Medulla oblongata (tissue), 1 donor: ENCODE results near the gene IER3IP1.
"Not testable (repeated sequence)": the region's sequence is repeated elsewhere in the genome, so short reads cannot be mapped to it uniquely, and the experiment has no call there.

Experiments
- DNase-seq: peaks from one replicate; pipeline ENCODE4 v3.0.0-alpha.2; 2015; ENCODE audit errors: extremely low spot score

IER3IP1 gene, protein sequence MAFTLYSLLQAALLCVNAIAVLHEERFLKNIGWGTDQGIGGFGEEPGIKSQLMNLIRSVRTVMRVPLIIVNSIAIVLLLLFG

DNA sequence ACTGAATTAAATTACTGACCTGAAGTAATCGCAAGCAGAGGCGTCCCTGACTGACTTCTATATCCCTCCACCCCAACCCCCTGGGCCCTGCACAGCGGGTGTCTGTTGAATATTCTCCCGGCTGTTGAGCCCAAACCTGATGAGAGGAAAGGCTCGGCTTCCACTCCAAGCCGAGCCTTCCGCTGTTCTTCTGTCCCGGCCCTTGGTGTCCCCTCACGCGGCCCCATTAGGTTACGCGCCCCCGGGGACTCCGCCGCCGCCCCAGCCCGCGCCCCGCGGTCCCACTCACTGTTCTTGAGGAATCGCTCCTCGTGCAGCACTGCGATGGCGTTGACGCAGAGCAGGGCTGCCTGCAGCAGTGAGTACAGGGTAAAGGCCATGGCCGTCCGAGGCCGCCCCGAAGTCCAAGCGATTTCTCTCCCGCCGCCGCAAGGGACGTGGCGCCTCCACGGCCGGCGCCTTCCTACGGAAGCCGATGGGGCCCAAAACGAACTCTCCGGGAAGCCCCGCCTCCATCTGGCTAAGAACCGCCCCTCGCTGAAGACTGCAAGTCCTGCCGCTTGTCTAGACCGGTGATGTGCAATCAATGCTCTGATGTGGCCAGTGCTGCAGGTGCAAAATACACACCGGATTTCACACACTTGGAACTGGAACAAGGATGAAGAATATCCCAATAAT, at the start of gene IER3IP1:
Gene IER3IP1, minus strand, starts transcription at position 467 of the 678 bp plus-strand sequence. Its CDS starts 87 bp downstream, at position 380.
- peak; percentile 93 for DNase-seq

DNA sequence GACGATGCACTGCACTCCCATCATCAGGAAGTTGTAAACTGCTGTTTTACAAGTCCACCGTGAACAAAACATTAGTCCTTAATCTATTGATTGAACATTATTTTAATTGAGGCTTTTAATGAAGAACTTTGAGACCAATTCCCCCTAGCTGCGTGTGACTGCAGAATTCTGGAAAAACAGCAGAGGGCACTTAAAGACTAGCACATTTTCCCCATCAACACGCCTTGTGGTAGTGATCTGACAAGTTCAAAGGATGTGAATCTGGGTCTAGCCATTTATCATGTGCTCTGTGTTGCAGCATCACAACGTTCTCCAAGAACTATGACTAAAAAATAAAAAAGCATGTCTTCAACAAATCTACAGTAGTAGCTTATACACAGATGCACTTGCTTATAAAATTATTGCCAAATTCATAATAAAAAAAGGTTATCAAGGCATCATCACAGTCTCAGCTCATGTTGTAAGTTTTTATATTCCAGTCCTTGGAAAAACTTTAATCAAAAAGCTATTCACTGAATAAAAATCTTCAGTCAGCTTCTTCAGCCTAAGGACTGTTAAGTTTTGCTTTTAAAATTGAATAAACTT, 39.5 kb upstream of the IER3IP1 start:
- peak; percentile 83 for DNase-seq

DNA sequence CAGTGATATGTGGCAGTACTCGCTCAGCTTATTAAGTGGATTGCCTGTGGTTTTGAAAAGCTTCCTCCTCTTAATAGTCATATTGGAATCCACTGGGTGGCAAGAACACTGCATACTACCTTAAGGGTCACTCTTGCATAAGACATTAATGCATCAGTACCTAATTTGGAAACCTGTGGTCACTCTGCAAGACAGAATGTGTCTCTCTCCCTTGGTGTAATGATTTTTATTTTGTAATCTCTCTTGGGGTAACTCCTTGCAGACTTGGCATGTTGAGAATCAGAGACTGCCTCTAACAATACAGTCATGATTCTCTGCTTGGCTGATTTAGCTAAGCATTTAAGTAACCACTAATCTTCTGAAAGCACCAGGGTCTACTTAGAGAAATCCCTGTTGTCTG, 33.0 kb upstream of the IER3IP1 start:
- DNase-seq: no peak

DNA sequence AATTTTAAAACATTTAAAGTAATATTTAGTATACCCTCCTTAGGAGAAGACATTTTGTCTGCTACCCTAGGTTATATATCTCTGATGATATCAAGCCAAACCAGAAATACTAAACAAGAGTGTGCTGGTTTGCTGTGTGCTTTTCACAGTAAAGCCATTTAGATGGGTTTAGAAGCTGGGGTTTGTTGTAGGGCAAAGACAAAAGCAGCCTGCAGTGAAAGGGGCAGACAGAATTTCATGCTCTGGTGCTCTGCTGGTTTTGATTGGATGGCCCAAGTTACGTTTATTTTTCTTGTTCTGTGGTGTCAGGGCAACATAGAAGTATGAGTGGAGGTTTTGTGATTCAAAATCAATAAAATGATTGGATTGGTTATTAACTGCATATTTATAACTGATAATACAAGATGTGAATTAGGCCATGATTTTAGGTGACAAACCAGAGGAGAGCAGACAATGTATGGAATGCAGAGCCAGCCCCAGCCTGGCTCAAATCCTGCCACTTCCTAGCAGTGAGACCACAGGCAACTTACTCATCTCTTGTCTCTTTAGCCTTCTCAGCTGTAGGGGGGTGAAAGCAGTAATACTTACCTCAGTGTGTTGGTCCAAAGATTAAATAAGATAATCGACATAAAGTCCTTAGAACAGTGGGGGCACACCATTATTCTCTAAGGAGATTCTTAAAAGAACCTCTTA, 30.9 kb upstream of the IER3IP1 start:
- DNase-seq: no peak

DNA sequence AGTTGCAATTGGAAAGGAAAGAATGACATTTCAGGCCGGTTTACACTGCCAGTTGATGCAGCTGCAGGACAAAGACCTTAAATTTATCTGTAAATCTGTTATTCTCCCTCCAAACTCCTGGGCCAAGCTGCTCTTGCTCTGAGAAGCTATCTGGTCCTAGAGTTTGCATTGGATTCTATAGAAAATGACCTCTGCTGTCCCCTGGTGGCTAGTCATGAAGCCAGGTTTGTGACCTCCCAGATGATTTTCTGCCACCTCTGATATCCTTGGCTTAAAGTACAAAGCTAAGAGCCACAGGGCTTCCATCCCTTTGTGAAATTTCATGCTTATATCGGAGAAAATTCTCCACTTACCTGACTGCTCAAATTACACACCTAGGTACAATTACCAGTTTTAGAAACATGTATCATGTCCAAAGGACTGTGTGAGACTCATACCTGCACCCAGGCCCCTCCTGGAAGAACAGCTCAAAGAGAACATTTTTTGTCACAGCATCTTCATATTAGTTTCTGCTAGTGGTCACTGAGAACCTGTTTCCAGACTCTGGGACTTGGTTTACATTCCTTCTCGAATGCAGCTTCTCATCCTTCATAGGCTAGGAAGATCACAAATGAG, 28.9 kb upstream of the IER3IP1 start:
- DNase-seq: peak; percentile 66

DNA sequence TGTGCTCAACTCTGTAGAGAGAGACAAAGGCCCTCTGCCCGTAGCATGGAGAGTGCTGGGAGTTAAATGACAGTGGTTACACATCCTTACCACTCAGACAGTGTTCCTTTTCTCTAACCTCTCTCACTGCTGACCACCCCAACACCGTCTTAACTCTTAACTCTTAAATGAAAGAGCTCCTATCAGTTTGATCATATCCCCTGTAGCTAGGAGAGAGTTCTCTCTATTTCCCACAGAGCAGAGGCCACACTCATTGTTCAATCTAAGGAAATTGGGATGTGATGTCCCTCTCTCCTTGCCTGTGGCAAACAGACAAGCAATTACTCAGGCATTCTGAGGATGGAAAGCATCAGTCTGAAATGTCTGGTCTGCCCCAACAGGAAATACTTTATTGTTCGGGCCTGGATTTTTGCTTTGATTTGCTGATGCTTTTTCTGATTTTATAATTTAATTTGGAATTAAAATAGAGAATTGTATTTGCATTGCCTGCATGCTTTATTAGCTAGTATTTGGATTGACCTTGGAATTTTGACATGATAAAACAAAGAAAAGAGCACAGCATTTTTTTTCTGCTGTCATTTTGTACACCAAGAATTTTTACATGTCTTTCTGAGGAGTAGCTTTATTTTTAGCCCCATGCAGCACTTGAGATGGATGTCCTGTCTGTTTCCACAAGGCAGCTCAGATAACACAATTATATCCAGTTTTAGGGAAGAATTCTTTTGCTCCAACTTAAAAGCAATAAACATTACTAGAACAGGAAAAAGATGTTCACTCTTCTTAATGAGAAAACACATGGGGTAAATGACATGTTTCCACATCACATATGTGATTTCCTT, 27.7 kb upstream of the IER3IP1 start:
- no peak for DNase-seq

DNA sequence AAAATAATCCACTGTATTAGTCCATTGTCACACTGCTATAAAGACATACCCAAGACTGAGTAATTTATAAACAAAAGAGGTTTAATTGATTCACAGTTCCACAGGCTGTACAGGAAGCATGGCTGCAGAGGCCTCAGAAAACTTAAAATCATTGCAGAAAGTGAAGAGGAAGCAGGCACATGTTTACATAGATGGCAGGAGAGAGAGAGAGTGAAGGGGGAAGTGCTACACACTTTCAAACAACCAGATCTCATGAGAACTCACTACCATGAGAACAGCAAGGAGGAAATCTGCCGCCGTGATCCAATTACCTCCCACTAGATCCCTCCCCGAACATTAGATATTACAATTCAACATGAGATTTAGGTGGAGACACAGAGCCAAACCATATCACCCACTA, 19.8 kb upstream of the IER3IP1 start:
- not testable (repeated sequence) for DNase-seq

DNA sequence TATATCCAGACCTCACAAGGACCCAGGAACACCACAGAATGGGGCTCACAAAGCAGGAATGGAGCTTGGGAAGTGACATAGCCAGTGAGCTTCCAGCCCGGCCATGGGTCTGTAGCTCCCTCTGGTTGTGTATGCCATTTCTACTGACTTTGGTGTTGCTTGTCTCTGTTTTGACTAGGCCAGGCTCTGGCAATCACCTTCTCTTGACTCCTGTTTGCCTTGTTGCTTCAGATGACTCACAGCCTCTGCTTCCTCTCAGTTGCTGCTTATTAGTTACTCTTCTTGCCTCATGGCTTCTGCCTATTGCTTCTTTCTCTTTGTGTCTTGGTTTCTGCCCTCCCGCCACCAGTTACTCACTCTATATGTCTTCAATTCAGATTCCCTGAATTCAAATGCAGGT, 15.8 kb upstream of the IER3IP1 start:
- DNase-seq: no peak

DNA sequence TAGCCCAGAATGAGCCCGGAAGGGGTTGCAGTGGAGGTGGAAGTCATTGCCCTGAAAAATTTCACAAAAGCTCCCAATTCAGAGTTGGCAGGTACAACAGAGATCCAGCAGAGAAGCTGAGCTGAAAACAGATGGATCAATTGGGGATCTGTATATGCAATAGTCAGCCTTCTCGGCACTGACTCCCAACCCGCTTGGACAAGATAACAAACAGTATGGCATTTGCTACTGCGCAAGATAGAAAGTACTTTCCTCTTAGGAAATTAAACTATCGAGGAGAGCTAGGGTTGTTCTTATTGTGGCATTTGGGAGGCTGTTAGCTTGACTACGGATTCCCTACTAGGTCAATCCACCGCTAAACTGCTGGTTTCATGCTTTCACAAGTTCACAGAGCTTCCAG, 11.6 kb upstream of the IER3IP1 start:
- no peak for DNase-seq

DNA sequence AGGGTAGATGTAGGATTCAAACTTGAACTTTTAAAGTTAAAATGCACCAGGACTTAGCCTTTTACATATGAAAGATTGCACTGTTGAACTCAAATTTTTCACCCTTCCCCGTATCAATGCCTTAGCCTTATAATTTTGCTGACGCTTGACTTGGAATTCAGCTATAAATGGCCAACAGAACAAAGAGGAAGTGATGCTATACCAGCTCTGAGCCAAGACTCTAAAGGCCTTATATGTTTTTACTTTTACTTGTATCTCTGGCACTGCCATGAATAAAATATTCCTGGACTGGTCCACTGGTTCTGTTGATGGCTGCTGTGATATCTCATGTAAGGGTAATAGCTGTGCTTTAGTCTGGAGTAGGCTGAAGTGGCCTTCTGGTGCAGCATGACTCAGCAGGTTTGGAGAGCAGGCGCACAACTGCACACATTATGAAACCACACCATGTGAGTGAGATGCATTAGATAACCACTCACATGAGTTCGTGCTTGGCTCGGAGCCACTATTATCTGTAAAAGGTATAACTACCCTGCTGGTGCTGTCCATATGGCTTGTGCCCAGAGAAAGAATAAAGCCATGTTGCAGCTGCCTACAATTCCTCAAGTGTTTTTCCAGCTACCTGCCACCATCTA, 8.4 kb upstream of the IER3IP1 start:
- no peak for DNase-seq

DNA sequence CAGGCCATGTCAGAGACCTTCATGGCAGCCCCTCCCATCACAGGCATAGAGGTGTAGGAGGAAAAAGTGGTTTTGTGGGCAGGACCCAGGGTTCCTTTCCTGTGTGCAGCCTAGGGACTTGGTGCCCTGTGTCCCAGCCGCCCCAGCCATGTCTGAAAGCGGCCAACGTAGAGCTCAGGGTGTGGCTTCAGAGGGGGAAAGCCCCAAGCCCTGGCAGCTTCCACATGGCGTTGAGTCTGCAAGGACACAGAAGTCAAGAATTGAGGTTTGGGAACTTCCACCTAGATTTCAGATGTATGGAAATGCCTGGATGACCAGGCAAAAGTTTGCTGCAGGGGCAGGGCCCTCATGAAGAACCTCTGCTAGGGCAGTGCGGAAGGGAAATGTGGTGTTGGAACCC, 6.0 kb upstream of the IER3IP1 start:
- not testable (repeated sequence) for DNase-seq

DNA sequence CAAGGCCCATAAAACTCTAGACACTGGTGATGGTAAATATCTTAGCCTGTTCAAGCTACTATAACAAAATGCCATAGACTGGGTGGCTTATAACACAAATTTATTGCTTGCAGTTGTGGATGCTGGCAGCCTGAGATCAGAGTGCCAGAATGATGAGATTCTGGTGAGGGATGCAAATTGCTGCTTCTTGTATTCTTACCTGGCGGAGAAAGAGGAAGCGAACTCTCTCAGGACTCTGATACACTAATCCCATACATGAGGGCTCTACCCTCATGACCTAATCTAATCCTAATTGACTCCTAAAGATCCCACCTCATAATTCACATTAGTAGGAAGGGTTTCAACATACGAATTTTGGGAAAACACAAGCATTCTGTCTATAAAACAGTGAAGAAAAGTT, 4.6 kb upstream of the IER3IP1 start:
- no peak for DNase-seq

DNA sequence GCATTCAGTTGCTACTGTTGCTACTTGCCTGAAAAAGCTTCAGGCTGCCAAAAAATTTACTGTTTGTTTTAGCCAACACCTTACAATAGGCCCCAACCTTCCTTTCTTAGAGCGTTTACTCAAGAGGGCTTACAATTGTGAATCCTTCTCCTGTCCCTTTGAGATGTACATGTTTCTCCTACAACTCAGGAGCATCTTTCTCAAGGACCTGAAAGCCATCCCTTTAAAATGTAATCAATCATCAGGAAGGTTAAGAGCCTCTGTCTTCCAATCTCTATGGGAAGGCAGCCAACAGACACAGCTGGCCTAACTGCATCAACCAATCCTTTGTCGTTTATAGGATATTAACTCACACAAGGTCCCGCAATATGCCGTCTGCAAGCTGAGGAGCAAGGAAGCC, 3.4 kb upstream of the IER3IP1 start:
- DNase-seq: peak; percentile 4

DNA sequence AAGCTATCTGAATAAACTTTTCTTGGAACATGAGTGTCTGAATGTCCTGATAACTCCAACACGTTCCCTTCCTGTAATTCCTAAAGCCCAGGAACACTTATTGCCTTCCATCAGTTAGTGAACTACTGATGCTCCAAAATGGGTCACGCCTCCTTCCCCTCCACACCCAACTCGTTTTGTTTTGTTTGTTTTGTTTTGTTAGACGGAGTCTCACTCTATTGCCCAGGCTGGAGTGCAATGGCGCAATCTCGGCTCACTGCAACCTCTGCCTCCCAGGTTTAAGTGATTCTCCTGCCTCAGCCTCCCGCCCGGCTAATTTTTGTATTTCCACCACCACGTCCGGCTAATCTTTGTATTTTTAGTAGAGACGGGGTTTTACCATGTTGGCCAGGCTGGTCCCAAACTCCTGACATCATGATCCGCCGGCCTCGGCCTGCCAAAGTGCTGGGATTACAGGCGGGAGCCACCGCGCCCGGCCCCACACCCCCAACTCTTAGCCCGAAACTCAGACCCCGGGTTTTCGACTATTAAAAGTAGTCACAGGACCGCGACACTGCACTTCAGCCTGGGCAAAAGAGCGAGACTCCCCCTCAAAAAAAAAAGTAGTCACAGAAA, 774 bp downstream of the IER3IP1 start:
- DNase-seq: no peak

DNA sequence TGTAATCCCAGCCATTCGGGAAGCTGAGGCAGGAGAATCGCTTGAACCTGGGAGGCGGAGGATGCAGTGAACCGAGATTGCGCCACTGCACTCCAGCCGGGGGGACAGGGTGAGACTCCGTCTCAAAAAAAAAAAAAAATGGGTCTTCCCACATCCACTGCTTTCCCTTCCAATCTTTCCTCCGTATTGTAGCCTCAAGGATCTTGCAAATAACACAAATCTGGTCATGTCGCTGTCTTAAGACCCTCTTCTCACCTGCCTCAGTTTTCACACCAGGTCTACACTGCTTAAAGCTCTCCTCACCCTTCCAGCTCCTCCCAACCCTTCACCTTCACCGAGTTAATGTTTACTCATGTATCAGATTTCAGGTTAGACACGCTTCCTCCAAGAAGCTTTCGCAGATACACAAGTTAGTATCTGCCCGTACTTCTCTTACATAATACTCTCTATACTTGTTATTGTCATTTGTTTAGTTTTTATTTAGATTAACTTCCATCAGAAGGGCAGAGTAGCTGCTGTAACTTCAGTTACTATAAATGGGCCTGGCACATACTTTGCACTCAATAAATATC, 1.5 kb downstream of the IER3IP1 start:
- DNase-seq: no peak

DNA sequence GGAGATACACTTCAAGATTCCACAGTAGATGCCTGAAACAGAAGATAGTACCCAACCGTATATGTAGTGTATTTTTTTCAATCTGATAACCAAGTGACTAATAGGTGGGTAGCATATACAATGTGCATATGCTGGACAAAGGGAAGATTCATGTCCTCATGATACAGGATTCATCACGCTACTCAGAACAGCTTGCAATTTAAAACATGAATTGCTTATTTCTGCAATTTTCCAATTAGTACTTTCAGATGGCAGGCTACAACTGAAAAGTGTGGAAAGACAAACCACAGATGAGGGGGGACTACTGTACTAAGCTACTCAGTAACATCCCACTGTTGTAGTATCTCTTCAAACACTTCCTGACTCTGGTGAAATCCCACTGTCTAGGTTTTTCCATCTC, 3.7 kb downstream of the IER3IP1 start:
- no peak for DNase-seq

DNA sequence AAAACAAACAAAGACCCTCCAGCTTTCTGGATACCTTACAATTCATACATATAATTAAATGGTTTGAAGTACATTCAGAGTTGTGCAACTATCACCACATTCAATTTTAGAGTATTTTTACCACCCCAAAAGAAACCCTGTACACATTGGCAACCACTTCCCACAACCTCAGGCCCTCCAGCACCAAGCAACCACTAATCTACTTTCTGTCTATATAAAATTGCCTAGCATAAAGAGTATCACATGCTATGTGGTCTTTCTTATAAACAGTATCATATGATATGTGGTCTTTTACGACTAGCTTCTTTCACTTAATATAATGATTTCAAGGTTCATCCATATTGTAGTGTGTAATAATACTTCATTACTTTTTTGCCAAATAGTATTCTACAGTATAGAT, 7.3 kb downstream of the IER3IP1 start:
- DNase-seq: no peak

DNA sequence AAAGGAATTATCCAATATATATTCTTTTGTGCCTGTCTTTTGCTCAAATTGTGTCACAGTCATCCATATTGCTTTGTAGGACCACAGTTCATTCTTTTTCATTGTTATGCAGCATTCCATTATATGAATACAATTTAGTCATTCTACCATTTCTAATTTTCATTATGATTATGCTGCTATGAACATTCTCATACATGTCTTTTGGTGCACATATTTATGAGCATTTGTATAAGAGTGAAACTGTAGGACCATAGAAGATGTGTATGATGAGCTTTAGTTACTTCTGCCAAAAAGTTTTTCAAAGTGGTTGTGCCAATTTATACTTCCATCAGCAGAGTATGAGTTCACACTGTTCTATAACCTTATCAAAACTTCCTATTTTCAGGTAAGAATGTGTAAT, 7.7 kb downstream of the IER3IP1 start:
- no peak for DNase-seq

DNA sequence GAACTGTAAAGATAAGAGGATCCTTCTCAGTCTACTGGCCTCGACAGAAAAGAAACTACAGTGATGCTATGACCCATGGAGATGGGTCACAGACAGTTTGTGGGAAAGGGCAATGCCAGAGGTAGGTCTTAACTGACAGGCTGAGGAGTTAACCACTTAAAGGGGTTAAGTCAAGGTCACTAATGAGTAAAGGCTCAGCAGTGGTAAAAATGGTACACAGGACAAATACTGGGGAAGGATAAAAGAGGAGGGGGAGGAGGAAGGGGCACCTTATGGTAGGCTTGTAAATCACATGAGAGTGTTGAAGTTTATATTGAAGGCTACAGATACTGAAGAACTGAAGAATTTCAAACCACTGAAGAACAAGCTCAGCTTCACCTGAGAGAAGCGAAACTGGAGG, 9.9 kb downstream of the IER3IP1 start:
- no peak for DNase-seq

DNA sequence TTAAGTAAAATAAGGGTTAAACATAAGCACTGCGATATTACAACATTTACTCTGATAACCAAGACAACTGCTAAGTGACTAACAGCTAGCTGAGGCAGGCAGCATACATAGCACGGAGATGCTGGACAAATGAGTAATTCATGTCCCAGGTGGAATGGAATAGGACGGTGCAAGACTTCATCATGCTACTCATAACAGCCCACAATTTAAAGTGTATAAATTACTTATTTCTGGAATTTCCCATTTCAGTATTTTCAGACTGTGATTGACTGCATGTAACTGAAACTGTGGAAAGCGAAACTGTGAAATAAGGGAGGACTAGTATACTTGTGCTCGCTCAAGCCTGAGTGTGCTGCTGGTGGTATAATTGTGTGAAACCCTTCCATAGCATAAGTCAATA, 12.9 kb downstream of the IER3IP1 start:
- no peak for DNase-seq
